ENCODE data around the gene GALNT2.

The GALNT2 gene

DNA sequence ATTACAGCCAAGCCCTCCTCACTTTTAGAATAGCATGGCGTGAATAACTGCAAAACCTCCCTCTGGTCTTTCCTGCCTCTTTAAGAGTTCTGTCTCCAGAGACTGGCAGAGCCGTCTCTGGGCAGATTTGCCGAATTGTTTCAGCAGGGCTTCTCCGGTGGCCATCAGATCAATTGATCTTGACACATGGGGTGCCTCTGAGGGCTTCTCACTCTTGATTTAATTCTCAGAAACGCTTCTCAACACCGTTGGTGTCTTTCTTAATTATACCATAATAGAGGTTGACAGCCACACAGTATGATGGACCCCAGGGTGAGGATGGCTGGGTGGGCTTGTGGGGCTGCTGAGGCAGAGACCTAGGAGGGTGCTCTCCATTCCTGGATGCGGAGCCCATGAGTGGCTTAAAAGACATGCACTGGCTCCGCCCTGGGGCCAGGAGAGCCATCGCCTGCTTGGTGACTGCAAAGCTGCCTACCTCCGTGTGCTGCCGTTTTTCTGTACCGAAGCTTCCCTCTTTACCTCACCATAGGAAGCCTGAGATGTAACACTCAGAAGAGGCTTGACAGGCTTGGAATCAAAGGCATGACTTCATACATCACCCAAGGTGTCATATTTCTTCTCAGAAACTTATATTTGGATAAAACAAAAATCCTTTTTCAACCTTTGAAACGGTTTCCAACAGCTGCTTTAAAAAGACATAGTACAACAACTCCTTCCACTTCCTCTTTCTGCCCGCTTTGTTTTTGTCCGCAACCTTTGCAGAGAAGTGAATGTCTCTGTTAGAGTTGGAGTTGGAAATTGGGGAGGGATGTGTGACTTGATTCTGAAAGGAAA, 82.9 kb downstream of the GALNT2 start:
- peak; percentile 13 for DNase-seq

- no peak for DNase-seq
Observed at GRCh38 chr1:230150615-230151014, 83.6 kb downstream of the GALNT2 start.

GRCh38 chr1:230151924-230152468, 85.0 kb downstream of the GALNT2 start:
- no peak for DNase-seq

GRCh38 chr1:230152999-230153398, 86.0 kb downstream of the GALNT2 start:
- no peak for DNase-seq

DNA sequence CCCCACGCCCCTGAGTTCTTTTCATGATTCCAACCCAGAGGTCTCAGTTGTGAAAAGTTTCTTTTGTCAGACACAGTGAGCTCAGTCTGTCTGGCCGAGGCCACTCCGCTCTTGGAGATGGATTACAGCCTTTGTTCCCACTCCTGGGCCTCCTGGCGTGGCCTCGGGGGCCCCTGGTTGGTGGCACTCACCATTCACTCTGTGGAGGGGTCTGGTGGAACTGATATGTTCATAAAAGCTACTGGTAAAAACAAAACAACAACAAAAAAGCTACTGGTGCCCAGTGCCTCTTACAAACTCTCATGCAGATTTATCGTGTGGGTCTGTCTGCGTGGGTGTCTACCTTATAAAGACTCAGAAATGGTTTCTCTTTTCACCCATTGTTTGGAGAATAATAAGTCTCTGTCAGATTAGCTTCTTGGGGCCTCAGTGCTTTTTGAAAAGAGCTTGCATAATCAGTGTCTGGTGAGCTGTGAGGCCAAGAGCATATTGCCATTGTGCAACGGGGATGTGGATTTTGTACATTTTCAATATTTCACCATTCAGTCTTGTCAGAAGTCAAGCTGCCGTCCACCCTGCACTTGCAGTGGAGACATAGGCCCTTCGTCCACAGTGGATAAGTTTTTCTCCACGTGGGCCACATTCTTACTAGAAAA, 86.7 kb downstream of the GALNT2 start:
- no peak for DNase-seq

GRCh38 chr1:230155021-230155420, 88.0 kb downstream of the GALNT2 start:
- DNase-seq = no peak

GRCh38 chr1:230156068-230156467, 89.0 kb downstream of the GALNT2 start:
- no peak for DNase-seq

DNA sequence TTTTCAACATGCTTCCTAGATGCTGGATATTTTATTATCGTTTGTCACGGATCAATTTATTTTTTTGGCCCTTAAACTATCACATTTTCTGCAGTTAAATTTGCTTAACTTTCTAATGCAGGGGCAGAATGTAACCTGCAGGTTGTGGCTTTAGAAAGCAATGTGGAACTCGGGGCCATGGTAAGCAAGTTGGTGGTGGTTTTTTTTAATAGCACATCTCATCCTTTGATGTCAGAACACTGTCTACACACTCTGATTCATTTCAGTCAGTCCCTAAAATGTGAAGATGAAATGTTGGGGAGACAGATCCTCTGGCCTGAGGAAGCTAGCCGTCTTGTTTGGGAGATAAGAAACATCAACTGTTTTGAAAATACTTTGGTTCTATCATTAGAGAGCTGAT, 89.5 kb downstream of the GALNT2 start:
- no peak for DNase-seq

DNA sequence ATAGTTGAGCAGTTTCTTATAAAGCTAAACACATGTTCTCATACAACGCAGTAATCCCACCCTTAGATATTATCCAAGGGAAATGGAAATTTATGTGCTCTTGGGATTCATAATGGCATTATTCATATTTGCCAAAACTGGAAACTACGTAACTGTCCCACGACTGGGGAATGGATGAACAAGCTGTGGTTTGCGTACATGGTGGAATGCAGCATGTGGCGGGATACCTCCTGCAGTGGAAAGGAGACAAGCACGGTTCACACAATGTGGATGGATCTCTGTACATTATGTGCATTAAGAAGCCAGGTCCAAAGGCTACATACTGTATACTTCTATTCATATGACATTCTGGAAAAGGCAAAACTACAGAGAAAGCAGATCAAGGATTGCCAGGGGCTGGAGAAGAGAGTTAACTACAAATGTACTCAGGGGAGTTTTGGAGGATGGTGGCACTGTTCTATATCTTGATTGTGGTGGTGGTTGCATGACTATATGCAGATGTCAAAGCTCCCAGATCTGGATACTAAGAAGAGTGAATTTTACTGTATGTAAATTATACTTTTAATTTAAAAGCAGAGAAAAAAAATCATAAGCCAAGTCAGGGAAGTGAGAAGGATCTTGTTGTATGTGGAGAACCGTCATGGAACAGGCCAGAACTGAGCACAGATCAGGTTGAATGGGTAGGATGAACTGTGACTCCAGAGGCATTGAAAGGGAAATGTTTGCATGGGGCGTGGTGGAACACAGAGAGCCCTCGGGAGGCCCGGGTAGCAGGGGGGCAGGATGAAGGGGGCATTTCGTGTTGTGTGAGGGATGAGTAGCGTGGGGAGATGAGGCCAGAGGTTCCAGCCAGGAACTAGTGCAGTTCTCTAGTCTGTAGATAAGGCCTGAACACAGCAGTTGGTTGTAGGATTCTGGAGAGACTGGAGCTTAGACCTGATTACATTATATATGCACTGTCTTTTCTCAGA, 90.7 kb downstream of the GALNT2 start:
- DNase-seq = no peak

DNA sequence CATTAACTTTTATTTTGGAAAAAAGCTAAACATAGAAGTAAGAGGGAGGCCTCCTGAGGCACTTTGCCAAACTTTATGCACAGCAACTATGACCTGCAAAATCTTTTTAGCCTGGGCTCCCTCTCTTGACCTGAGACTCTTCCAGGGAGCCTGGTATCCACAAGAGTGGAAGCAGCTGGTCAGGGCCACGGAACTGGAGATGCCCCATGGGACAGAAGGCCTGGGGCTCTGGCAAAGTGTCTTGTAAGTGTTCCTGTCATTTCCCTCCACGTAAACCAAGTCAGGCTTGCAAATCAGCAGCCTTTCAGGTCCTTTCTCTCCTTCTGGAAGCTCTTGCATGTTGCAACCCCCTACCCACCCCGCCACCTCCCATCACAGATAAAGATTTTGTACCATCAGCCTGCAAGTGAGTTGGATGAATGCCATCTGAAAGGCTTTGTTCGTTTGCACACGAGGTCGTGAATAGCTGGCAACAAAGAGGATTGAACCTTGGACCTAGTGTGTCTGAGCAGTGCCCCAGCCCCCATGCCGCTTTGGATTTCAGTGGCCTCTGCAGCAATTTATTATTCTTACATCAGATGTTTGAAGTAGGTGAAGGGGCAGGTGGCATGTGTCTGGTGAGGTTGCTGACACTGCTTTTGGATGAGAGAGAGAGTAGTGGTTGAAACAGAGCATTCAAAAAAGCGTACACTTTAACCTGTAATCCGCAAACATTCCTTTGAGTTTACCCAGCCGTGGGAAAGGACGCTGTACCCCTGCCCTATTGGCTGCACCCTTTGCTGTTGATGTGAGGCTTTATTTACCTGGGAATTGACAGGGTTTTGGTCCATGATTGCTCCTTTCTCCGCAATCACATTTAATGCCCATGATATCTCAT, 91.6 kb downstream of the GALNT2 start:
- no peak for DNase-seq

DNA sequence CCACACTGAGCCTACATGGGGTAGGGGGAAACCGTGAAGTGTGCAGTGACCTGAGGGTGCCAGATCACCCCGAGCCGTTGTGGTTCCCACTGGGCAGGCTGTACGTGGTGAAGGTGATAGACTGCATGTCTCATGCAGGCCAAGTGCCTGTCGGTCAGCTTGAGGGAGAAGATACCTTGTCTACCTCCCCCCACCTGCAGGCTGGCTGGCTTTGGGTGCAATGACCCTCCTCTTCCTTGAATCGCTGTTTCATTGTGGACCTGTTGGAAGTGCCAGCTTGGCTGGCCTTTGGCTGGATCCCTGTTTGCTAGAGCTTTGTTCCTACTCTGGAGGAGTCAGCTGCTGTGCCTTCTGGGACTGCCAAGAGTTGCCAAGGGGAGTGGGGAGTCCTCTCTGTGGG, 92.5 kb downstream of the GALNT2 start:
- no peak for DNase-seq

DNA sequence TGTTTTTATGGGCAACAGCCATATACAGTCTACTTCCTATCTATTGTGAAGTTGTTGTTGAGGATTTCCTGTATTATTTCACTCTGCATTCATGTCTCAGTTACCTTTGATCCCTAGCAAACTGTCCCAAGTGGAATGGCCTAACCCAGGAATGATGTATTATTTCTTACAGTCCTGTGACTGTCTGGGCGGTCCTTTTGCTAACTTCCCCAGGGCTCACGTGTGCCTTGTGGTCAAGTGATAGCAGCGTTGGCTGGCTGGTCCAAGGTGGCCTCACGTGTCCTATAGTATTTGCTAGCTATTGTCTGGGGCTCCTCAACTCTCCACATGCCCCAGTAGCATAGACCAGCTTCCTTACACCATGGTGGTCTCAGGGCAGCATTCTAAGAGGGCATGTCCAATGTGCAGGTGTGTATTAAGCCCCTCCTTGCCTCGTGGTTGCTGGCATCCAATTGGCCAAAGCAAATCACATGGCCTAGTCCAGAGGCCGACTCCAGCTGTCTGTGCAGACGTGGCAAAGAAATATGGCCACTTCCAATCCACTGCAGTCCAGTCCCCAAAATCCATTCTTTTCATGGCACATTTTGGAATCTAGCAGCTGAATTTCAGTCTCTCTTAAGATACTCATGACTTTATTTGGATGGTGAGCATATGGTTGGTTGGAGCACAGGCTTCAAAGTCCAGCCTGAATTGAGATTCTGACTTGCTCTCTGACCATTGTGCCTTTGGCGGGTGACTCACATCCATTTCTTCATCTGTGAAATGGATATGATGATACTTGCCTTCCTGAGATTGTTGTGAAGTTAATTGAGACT, 94.1 kb downstream of the GALNT2 start:
- DNase-seq = no peak

- DNase-seq = no peak
Observed at GRCh38 chr1:230163205-230163604, 96.2 kb downstream of the GALNT2 start.

DNA sequence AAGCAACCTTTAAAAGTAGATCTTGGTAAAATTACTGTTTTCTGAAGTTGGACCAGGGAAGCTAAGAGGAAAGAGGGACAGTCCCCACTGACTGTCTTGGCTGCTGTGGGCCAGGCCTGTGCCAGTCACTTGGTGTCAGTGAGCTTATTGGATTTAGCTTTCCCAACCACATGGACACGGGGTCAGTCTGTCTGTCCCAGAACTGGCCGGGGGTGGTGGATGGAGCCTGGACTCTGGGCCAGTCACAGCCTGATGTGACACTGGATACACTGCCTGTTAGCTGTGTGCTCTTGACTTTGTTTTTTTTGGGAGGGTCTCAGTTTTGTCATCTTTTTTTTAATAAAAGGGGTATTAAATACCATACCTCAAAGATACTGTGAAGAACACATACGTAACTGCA, 96.7 kb downstream of the GALNT2 start:
- DNase-seq = no peak

- DNase-seq = no peak
Observed at GRCh38 chr1:230165536-230165935, 98.5 kb downstream of the GALNT2 start.

- no peak for DNase-seq
Observed at GRCh38 chr1:230166366-230167132, 99.5 kb downstream of the GALNT2 start.

GRCh38 chr1:230167419-230167852, 100.4 kb downstream of the GALNT2 start:
- DNase-seq = peak; percentile 54

DNA sequence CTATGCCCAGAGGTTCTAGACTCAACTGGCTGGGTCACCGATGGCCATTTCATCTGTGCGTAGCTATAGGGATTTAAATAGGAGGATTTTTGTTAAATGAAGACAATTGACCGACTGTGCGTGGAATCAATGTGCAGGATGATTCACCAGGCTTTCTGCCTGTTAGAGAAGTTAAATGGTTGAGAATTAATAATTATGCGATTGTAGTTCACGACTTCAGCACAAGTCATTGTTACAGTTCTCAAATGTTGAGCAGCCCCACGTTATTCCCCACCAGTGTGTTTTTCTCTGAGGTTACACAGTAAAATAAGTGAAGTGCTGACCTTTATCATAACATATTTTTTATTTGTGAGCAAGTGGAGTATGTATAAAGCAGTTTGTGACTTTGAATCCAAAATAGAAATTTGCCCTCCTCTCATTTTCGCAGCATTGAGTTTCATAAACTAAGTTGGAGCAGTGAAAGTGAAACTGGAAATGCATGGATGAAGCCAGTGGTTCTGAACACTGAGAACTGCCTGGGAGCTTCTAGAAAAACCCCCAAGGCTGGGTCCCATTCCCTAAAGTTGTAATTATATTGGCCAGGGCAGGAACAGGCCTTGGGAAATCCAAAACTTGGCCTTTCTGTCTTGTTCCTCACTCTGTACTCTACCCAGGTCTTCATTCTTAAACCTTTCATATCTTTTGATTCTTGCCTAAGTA, 102.6 kb downstream of the GALNT2 start:
- no peak for DNase-seq

GRCh38 chr1:230170153-230170547, 103.1 kb downstream of the GALNT2 start:
- no peak for DNase-seq

- DNase-seq = no peak
Observed at GRCh38 chr1:230170622-230171021, 103.6 kb downstream of the GALNT2 start.
